Suprapubic skin (tissue), 4 donors: ENCODE measurements around the gene LRRC8D.

Experiments
- CTCF ChIP-seq, 2 donors: fragments of 200-600 bp in 1 of 2; fragments of 450-650 bp in 1 of 2; sonication (generic) in 1 of 2; IDR thresholded peaks; one replicate each; pipeline ENCODE4 v1.5.1; 2016 to 2019; ENCODE audit warnings: antibody characterized with exemption in 2 of 2, mild to moderate bottlenecking in 1 of 2, moderate library complexity in 1 of 2
- POLR2A ChIP-seq, 2 donors: fragments of 450-650 bp; IDR thresholded peaks; one replicate each; pipeline ENCODE4 v1.6.1; 2017; ENCODE audit warnings: antibody characterized with exemption in 2 of 2, mild to moderate bottlenecking in 2 of 2, moderate library complexity in 2 of 2
- POLR2AphosphoS5 ChIP-seq, 3 donors: sonication (generic); formaldehyde crosslinking; IDR thresholded peaks; one replicate each; pipeline ENCODE4 v1.6.1; 2017; ENCODE audit warnings: antibody characterized with exemption in 3 of 3

DNA sequence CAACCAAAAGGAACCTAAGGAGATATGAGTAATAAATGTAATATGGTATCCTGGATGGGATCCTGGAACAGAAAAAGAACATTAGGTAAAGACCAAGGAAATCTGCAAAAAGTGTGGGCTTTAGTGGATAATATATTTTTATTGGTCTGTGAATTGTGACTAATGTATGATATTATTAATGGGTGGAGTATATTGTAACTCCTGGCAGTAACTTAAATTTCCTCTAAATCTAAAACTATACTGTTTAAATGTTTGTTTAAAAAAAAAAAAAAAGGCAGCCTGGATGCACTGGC, 68.4 kb downstream of the LRRC8D start:
- TF ChIP-seq POLR2AphosphoS5 (IDR thresholded peaks at IDR 0.05) (no peak), CTCF (IDR thresholded peaks at IDR 0.05) (no peak), POLR2A (IDR thresholded peaks at IDR 0.05) (no peak)
